ENCODE measurements around the gene CHURC1. TPM values are rescaled to one million over a fixed set of nuclear protein-coding genes. Genes with fewer than 3 reads are reported as not detected.

CHURC1 gene
- polyA plus RNA-seq, 1 donor (not counting 4 experiments of a cell fraction or from before 2014, with no cell fraction given): 126 TPM

DNA sequence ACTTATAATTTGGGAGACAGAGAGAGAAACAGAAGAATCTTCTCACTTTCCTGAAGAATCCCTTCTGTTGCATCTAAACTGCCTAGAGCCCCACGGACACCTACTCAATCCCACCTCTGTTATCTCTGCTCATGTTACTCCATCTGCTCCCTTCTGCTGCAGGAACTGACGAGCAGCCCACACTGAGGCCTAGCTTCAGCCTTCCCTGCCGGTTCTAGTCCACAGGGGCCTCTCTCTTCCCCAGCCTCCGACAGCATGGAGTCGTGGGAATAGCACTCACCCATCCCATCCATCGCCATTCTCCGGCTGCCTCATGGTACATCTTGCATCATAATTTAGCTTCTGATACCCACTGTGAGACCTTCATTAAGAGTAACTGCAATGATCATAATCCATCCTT, 53.9 kb downstream of the CHURC1 start:
- Histone ChIP-seq H4K20me1 (ENCODE audit: control insufficient read depth, extremely low read depth, insufficient read depth, low read length) (no peaks in the 10 kb centered on the region), H3K4me1 (ENCODE audit: control insufficient read depth, extremely low read depth, insufficient read depth, low read length) (no peaks in the 10 kb centered on the region), H3K27me3 (ENCODE audit: control insufficient read depth, extremely low read depth, insufficient read depth, low read length) (no peaks in the 10 kb centered on the region), H3K9me3 (ENCODE audit: control insufficient read depth, low read depth, low read length) (no peaks in the 10 kb centered on the region), H3K9me1 (ENCODE audit: control insufficient read depth, extremely low read depth, insufficient read depth, low read length) (no peaks in the 10 kb centered on the region), H3K4me3 (ENCODE audit: control insufficient read depth in 2 of 3, extremely low read depth in 1 of 3, insufficient read depth in 2 of 3, low read depth in 1 of 3, low read length in 3 of 3) (no peak overlapping the region), H3K9ac (ENCODE audit: control insufficient read depth, extremely low read depth, insufficient read depth, low read length) (no peak overlapping the region), H3K27ac (ENCODE audit: control insufficient read depth, insufficient read depth, low read length) (no peak overlapping the region), H3K36me3 (ENCODE audit: control insufficient read depth in 2 of 2, extremely low read depth in 1 of 2, insufficient read depth in 2 of 2, low read length in 2 of 2) (no peaks in the 10 kb centered on the region), H3K79me2 (ENCODE audit: control insufficient read depth, insufficient read depth, low read length) (no peaks in the 10 kb centered on the region), H2AFZ (ENCODE audit: control insufficient read depth, low read length) (no peak overlapping the region), H3K4me2 (ENCODE audit: control insufficient read depth, extremely low read depth, insufficient read depth, low read depth, low read length) (no peak overlapping the region)
- no peak for FAIRE-seq
- dilution Hi-C loops (cut with MboI; ENCODE audit: extremely low pct_ligation_motif_present, low sequenced_read_pairs): no loop called here
- TF ChIP-seq, protein P1, sequence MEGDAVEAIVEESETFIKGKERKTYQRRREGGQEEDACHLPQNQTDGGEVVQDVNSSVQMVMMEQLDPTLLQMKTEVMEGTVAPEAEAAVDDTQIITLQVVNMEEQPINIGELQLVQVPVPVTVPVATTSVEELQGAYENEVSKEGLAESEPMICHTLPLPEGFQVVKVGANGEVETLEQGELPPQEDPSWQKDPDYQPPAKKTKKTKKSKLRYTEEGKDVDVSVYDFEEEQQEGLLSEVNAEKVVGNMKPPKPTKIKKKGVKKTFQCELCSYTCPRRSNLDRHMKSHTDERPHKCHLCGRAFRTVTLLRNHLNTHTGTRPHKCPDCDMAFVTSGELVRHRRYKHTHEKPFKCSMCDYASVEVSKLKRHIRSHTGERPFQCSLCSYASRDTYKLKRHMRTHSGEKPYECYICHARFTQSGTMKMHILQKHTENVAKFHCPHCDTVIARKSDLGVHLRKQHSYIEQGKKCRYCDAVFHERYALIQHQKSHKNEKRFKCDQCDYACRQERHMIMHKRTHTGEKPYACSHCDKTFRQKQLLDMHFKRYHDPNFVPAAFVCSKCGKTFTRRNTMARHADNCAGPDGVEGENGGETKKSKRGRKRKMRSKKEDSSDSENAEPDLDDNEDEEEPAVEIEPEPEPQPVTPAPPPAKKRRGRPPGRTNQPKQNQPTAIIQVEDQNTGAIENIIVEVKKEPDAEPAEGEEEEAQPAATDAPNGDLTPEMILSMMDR (optimal IDR thresholded peaks at IDR 0.05 in 1 of 3, IDR thresholded peaks at IDR 0.05 in 1 of 3, conservative IDR thresholded peaks at IDR 0.05 in 1 of 3; ENCODE audit: extremely low read depth in 1 of 3, insufficient read depth in 2 of 3, low read length in 3 of 3): no peak
- no peak for TF ChIP-seq EZH2 (IDR thresholded peaks at IDR 0.05; ENCODE audit: low read length)
- no peak for DNase-seq (ENCODE audit: low read depth, low spot score)

DNA sequence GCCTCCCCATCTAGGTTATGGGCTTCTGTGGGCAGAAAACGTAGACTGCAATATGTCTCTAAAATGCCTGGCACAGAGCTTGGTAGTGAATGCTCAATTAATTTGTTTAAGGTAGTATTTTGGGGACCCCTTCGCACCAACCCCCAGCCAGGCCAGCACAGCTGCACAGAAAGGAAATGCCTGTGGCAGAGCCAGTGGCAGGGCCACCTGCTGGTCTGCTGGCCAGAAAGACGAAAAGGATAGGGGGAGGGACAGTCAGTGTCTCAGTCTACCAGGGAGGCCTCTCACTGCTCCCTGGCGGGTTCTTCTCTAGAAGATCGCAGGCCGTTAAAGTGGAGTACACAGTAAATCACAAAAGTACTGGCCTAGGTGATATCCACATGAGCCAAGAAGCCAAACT, 54.4 kb downstream of the CHURC1 start:
- dilution Hi-C loops (cut with MboI; ENCODE audit: extremely low pct_ligation_motif_present, low sequenced_read_pairs): no loop called here
- Histone ChIP-seq H3K9me1 (ENCODE audit: control insufficient read depth, extremely low read depth, insufficient read depth, low read length) (no peaks in the 10 kb centered on the region), H3K9me3 (ENCODE audit: control insufficient read depth, low read depth, low read length) (no peaks in the 10 kb centered on the region), H3K9ac (ENCODE audit: control insufficient read depth, extremely low read depth, insufficient read depth, low read length) (no peak overlapping the region), H3K27ac (ENCODE audit: control insufficient read depth, insufficient read depth, low read length) (no peak overlapping the region), H3K27me3 (ENCODE audit: control insufficient read depth, extremely low read depth, insufficient read depth, low read length) (no peaks in the 10 kb centered on the region), H3K4me2 (ENCODE audit: control insufficient read depth, extremely low read depth, insufficient read depth, low read depth, low read length) (no peak overlapping the region), H3K4me3 (ENCODE audit: control insufficient read depth in 2 of 3, extremely low read depth in 1 of 3, insufficient read depth in 2 of 3, low read depth in 1 of 3, low read length in 3 of 3) (no peak overlapping the region), H2AFZ (ENCODE audit: control insufficient read depth, low read length) (no peak overlapping the region), H3K4me1 (ENCODE audit: control insufficient read depth, extremely low read depth, insufficient read depth, low read length) (no peaks in the 10 kb centered on the region), H4K20me1 (ENCODE audit: control insufficient read depth, extremely low read depth, insufficient read depth, low read length) (no peaks in the 10 kb centered on the region), H3K36me3 (ENCODE audit: control insufficient read depth in 2 of 2, extremely low read depth in 1 of 2, insufficient read depth in 2 of 2, low read length in 2 of 2) (no peaks in the 10 kb centered on the region), H3K79me2 (ENCODE audit: control insufficient read depth, insufficient read depth, low read length) (no peaks in the 10 kb centered on the region)
- TF ChIP-seq, protein P1 (optimal IDR thresholded peaks at IDR 0.05 in 1 of 3, IDR thresholded peaks at IDR 0.05 in 1 of 3, conservative IDR thresholded peaks at IDR 0.05 in 1 of 3; ENCODE audit: extremely low read depth in 1 of 3, insufficient read depth in 2 of 3, low read length in 3 of 3): no peak
- TF ChIP-seq EZH2 (IDR thresholded peaks at IDR 0.05; ENCODE audit: low read length): no peak
- no peak for FAIRE-seq
- no peak for DNase-seq (ENCODE audit: low read depth, low spot score)

All from keratinocyte (primary cell).